ENCODE results near the gene KDM2A.

The KDM2A gene

DNA sequence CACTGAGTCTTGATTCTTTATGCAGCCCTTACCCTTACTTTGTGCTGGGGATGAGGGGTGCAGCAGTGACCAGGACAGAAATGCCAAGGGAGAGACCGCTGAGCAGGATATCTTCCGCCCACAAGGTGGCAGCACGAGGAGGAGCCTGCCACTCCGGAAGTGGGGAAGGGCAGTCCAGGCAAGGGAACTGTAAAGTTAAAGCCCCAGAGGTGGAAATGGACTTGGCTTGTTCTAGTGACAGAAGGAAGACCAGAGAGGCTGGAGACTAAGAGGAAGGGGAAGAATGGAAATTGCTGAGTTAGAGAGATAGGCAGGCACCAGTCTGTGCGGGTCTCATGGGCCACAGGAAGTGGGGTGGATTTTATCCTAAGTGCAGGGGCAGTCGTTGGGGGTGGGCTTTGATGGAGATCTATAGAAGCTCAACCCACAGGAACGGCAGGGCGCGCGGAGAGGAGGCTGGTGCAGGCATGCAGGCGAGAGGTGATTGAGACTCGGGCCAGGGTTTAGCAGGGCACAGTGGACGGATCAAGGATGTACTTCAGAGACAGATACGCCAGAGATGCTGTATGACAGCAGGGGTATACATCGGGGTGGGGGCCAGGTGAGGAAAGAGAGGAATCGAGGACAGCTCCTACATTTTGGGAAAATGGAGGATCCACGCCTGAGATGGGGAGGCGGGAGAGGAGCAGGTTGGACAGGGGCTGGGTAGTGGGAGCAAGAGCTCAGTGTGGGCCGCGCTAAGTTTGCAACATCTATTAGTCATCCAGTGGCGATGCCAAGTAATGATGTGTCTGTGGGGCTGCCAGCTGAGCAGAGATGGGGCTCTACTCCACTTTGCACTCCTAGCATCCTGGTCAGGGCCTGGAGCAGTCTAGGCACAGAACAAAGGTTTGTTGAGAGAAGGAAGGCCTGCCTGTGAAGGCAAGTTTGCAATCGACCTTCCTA is 143.9 kb downstream of the KDM2A start:
- DNase-seq: peak; percentile 72

- no peak for DNase-seq
Observed at GRCh38 chr11:67264260-67264659, 145.2 kb downstream of the KDM2A start.

DNA sequence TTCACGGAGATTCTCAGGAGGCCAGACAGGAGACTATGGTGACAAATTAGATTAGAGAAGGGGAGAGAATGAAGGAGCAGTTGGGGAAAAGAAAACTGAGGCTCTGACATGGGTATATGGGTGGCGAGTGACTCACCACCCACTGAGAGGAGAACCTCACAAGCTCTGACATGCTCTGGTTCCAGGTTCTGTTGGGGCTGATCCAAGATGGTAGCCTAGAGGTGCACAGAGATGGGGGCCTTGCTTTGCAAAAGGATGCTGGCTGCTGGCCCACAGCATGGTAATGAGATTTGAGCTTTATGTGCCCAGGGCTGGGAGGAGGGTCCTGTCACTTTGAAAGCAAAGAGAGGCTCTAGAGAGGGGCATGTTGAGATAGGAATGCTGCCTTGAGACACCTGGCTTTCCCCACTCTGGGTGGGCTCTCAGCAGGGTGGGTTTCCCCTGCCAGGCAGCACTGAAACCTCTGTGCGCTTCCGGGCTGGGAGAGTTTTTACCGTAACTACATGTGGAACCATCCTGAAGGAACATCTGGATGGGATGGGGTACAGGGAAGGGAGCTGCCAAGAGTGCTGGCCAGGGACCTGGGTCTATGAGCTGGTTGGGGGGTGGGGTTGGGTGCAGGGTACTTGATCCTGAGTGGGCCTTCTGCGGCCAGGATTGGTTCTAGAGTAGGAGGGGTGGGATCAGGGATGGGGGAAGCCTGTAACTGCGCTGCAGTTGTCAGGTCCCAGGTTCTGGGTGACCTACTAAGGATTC is 146.0 kb downstream of the KDM2A start:
- DNase-seq: peak; percentile 14

DNA sequence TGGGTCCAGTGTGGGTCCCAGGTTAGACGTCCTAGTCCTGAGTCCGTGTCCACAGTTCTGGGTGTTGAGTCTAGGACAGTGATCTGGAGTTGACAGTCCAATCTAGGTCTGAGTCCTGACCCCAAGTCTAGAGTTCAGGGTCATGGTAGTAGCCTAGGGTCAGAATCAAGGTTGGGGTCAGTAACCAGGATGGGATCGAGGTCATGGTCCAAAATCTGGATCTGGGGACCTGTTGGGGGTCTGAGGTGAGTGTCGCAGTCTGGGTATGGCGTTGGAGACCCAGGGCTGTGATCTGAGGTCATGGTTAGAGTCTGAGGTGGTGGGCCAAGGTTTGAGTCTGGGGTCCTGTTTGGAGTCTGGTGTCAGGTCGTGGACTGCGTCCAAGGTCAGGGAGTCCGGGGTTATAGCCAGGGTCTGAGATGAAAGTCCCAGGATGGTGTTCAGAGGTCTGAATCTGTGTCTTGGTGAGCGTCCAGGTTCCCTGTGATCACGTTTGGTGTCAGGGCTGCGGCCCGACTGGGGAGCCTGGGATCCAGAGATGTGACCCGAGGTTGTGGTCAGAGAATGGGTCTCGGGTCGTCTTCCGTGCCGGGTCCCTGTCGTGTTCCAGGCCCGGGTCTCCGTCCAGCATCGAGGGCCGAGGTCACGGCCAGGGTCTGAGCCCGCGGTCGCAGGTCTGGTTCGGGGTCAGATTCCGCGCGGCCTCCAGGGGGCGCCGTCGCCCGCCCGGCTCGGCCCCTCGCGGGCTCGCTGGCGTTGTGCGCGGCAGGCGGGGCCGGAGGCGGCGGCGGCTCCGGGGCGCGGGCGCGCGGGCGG is 146.8 kb downstream of the KDM2A start:
- DNase-seq: peak; percentile 82

DNA sequence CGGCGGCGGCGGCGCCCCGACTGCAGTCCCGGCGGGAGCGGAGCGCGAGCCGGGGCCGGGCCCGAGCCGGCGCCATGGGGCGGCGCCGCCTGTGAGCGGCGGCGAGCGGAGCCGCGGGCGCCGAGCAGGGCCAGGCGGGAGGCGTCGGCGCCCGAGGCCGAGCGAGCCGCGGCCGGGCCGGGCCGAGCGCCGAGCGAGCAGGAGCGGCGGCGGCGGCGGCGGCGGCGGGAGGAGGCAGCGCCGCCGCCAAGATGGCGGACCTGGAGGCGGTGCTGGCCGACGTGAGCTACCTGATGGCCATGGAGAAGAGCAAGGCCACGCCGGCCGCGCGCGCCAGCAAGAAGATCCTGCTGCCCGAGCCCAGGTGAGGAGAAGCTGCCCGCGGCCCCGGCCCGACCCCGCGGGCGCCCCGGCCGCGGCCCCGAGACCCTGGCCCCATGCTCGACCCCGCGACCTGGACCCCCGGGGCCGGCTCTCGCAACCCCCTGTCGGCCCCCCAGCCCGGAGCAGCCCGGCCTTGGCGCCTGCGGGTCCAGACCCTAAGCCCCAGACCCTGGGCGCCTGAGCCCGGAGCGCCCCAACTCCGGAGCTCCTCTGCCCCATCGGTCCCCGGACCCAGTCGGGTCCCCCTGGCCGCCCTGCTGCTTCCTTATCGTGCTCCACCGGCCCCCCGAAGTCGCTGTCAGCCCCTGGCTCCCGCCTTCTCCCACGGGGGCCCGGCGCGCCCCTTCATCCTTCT is 147.6 kb downstream of the KDM2A start, which contains the start of gene GRK2:
GRK2 (plus strand) TSS at position 25 of the 739 bp plus-strand sequence; CDS start at position 252, 227 bp downstream.
- no peak for DNase-seq

- DNase-seq: no peak
Observed at GRCh38 chr11:67267188-67268080, 148.4 kb downstream of the KDM2A start.

GRCh38 chr11:67268081-67268961 is 149.3 kb downstream of the KDM2A start:
- DNase-seq: no peak

GRCh38 chr11:67268962-67269268 is 149.9 kb downstream of the KDM2A start:
- DNase-seq: no peak

- DNase-seq: no peak
Observed at GRCh38 chr11:67269401-67270255, 150.6 kb downstream of the KDM2A start.

- DNase-seq: peak; percentile 17
Observed at GRCh38 chr11:67270256-67271204, 151.5 kb downstream of the KDM2A start.

DNA sequence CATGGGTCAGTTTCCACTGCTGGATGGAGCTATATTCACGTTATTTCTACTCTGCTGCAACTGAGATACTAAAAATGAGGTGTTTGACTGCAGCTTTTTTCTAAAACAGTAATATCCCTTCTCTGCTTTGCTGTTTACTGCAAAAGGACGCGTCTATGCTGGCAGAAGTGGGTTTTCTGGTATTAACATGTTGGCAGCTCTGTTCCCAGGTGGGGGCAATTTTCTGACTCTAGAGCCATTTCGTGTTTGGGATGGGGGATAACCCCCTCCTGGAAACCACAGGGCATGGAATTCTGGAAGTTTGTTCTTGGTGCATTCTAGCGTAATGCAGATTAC is 152.1 kb downstream of the KDM2A start:
- DNase-seq: no peak

DNA sequence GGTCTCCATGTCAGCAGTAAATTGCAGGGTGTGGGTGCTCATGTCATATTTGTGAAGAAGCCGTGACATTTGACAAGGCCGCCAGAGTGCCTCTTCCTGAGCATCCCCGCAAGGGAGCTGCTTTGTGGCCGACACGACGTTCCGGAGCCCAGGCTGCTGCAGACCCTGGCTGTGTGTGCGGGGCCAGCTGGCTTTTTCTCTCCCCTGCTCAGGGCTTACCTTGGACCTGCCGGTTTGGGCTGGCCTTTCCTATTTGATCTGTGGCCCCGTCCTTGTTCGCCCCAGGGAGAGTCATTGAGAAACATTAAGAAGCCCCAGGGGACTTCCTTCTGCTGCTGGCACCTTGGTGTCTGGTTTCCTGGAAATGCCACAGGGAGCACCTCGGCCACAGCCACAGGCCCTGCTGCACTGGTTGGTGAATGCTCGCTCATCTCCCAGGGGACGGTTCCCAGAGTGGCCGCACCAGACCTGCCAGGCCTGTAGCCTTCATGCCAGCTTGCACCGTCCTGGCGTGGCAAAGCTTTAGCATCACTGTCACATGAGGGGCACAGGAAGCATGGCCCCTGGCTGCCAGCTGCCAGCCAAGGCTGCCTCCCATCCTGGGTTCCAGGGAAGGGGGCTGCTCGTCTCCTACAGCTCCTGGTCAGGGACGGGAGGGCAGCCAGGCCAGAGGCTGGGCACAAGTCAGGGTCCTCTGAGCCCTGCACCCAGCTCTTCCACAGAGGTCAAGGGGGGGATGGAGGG is 152.7 kb downstream of the KDM2A start:
- peak; percentile 48 for DNase-seq

- peak; percentile 17 for DNase-seq
Observed at GRCh38 chr11:67272327-67273259, 153.5 kb downstream of the KDM2A start.

DNA sequence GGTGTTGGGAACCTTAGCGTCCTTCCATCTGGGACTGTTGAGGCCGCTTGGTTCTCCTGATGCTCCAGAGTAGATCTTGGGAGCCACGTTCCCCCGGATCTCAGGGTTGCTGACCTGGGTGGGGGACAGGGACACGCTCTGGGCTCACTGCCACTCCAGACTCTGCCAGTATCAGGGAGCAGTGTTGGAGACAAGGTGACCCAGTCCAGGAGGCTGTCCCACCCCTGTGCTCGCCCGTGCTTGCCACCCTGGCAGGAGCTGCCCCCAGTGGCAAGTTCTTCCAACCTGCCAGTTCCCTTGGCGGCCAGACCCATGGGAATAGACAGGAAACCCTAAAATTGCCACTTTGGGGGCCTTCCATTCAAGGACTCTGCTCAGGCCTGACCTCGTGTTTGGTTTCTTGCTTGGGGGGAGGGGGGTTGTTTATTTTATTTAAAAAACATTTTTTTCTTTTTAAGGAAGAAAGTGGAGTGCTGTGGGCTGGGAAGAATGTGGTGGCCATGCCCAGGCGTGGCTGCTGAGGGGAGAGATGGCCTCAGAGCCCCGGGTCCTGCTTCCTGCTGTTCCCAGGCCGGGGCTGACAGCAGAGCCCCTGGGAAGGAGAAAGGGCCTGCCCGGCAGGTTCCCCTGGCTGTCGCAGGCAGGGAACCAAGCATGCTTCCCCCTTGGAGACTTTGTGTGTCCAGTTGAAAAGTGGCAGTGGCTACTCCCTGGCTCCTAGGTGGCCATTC is 154.4 kb downstream of the KDM2A start:
- DNase-seq: peak; percentile 14
